Measurements from ENCODE around the gene SLC26A1. TPM values are rescaled to one million over a fixed set of nuclear protein-coding genes. Genes with fewer than 3 reads are reported as not detected.
"Not testable (repeated sequence)": the region's sequence is repeated elsewhere in the genome, so short reads cannot be mapped to it uniquely, and the experiment has no call there.

The SLC26A1 gene
- polyA plus RNA-seq, 4 donors, result 6.7 to 17.3 (median 13.6) TPM

GRCh38 chr4:986879-987623 is 6.2 kb downstream of the SLC26A1 start, which contains the start of gene IDUA:
Gene IDUA (plus strand): TSS chr4:987044. CDS start chr4:987085, 41 bp downstream.
- no peak for DNase-seq (ENCODE audit: low read depth in 4 of 4, low spot score in 2 of 4)

GRCh38 chr4:986428-986878 is 6.8 kb downstream of the SLC26A1 start:
- DNase-seq (ENCODE audit: low read depth in 4 of 4, low spot score in 2 of 4), result no peak

GRCh38 chr4:985123-985830 is 7.9 kb downstream of the SLC26A1 start:
- DNase-seq (ENCODE audit: low read depth in 4 of 4, low spot score in 2 of 4), result no peak

- DNase-seq (ENCODE audit: low read depth in 4 of 4, low spot score in 2 of 4), result no peak
Measured at GRCh38 chr4:984336-985054, 8.7 kb downstream of the SLC26A1 start.

- no peak for DNase-seq (ENCODE audit: low read depth in 4 of 4, low spot score in 2 of 4)
Measured at GRCh38 chr4:982814-983213, 10.4 kb downstream of the SLC26A1 start.

GRCh38 chr4:982291-982690 is 10.9 kb downstream of the SLC26A1 start:
- DNase-seq (ENCODE audit: low read depth in 4 of 4, low spot score in 2 of 4), result no peak

GRCh38 chr4:978957-979701 is 14.1 kb downstream of the SLC26A1 start:
- DNase-seq (ENCODE audit: low read depth in 4 of 4, low spot score in 2 of 4), result no peak

- not testable (repeated sequence) for DNase-seq (ENCODE audit: low read depth in 4 of 4, low spot score in 2 of 4)
Measured at GRCh38 chr4:976016-976415, 17.2 kb downstream of the SLC26A1 start.

GRCh38 chr4:974668-975067 is 18.5 kb downstream of the SLC26A1 start:
- DNase-seq (ENCODE audit: low read depth in 4 of 4, low spot score in 2 of 4), result no peak

- peak in 1 of 4 donors; percentile 55 for DNase-seq (ENCODE audit: low read depth in 4 of 4, low spot score in 2 of 4)
Measured at GRCh38 chr4:973431-974397, 19.5 kb downstream of the SLC26A1 start, which contains the start of gene DGKQ. Gene DGKQ (minus strand): TSS chr4:973569. CDS start chr4:973482, 87 bp downstream.

GRCh38 chr4:972651-973424 is 20.4 kb downstream of the SLC26A1 start:
- DNase-seq (ENCODE audit: low read depth in 4 of 4, low spot score in 2 of 4), result no peak

GRCh38 chr4:971666-972500 is 21.3 kb downstream of the SLC26A1 start:
- no peak for DNase-seq (ENCODE audit: low read depth in 4 of 4, low spot score in 2 of 4)

- no peak for DNase-seq (ENCODE audit: low read depth in 4 of 4, low spot score in 2 of 4)
Measured at GRCh38 chr4:970854-971520, 22.2 kb downstream of the SLC26A1 start.

GRCh38 chr4:970046-970745 is 23.0 kb downstream of the SLC26A1 start:
- DNase-seq (ENCODE audit: low read depth in 4 of 4, low spot score in 2 of 4), result no peak

GRCh38 chr4:968621-969394 is 24.4 kb downstream of the SLC26A1 start:
- DNase-seq (ENCODE audit: low read depth in 4 of 4, low spot score in 2 of 4), result no peak

GRCh38 chr4:968221-968620 is 25.0 kb downstream of the SLC26A1 start:
- DNase-seq (ENCODE audit: low read depth in 4 of 4, low spot score in 2 of 4), result no peak

All from left renal cortex interstitium (tissue), 4 donors.